LNCaP clone FGC (cell line): Measurements from ENCODE around the gene NDUFS7.

ENCODE experiments used
- DNase-seq: peaks from one replicate; pipeline ENCODE4 v3.0.0-alpha.2; 2011; ENCODE audit warnings: low read depth
- H3K4me3 ChIP-seq: 2 replicates; pipeline ENCODE4 v1.5.1; 2011; ENCODE audit warnings: mild to moderate bottlenecking, low read depth, low read length, control low read depth
- TF ChIP-seq, protein P1 (sequence below): IDR thresholded peaks from 2 replicates; pipeline ENCODE4 v1.5.1; 2012; ENCODE audit warnings: mild to moderate bottlenecking; ENCODE audit not compliant: control insufficient read depth, insufficient read depth; ENCODE audit errors: extremely low read depth

The NDUFS7 gene

DNA sequence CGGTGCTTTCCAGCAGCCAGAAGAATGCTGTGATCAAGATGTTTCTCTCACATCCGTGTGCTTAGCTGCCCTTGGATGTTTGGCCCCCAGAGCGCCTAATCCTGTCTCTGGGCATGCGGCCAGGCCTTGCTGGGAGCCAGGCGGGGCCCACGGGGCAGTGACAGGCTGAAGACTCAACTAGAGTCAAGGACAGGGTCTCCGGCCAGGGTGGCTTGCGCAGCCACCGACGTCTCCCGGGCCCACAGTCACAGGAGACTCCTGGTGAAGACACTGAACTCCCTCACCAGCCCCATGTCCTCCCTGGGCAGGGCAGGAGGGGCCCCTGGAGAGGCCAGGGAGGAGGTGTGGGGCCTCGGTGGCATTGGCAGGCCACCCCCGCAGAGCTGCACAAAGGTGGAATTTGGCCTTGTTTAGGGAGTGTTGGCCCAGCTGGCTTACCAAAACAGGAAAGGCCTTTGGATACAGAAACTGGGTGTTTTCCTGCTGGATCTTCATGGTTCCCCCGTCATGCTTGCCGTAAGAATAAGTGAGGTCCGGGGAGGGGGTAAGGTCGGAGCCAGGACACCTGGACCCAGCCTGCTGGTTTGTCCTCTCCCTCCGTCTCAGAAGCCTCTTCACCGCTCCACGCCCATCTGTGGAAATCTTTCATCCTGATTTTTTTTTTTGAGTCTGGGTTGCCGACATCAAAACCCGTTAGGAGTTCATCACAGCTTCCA lies 10.0 kb upstream of the NDUFS7 start:
- no peak overlapping the region for H3K4me3 ChIP-seq
- no peak for DNase-seq
- TF ChIP-seq, protein P1, sequence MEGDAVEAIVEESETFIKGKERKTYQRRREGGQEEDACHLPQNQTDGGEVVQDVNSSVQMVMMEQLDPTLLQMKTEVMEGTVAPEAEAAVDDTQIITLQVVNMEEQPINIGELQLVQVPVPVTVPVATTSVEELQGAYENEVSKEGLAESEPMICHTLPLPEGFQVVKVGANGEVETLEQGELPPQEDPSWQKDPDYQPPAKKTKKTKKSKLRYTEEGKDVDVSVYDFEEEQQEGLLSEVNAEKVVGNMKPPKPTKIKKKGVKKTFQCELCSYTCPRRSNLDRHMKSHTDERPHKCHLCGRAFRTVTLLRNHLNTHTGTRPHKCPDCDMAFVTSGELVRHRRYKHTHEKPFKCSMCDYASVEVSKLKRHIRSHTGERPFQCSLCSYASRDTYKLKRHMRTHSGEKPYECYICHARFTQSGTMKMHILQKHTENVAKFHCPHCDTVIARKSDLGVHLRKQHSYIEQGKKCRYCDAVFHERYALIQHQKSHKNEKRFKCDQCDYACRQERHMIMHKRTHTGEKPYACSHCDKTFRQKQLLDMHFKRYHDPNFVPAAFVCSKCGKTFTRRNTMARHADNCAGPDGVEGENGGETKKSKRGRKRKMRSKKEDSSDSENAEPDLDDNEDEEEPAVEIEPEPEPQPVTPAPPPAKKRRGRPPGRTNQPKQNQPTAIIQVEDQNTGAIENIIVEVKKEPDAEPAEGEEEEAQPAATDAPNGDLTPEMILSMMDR: no peak

DNA sequence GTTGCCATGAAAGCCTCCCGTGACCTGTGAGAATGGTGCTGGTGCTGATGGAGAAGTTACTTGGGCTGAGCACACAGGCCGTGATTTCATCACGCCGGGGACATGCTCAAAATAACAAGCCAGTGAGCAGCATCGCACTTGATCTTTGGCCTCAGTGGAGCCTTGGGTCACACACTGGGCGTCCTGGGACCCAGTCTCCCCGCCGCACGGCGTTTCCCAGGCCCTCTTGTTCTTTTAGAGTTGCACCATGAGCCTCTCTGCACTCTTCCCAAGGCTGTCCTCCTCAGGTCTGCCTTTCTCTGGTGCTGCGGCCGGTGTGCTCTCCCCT lies 9.5 kb upstream of the NDUFS7 start:
- no peak for DNase-seq
- TF ChIP-seq, protein P1: no peak
- no peak overlapping the region for H3K4me3 ChIP-seq

DNA sequence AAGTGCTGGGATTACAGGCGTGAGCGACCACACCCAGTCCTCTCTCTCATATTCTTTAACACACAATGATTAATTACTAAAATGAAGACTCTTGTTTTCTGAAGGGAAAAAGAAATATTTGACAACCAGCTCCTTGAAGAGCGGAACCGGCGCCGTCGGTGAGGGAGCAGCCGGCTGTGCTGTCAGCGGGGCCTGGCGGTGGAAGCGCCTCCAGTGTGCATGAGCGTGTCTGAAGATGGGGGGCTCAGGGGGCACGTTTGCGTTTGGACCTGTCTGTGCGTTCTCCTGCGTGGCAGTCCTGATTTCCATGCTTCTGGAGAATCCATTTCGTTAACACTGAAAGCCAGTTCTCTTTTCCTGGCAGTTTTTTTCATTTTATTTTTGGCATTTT lies 7.3 kb upstream of the NDUFS7 start:
- TF ChIP-seq, protein P1: no peak
- no peak for DNase-seq
- H3K4me3 ChIP-seq: no peak overlapping the region

DNA sequence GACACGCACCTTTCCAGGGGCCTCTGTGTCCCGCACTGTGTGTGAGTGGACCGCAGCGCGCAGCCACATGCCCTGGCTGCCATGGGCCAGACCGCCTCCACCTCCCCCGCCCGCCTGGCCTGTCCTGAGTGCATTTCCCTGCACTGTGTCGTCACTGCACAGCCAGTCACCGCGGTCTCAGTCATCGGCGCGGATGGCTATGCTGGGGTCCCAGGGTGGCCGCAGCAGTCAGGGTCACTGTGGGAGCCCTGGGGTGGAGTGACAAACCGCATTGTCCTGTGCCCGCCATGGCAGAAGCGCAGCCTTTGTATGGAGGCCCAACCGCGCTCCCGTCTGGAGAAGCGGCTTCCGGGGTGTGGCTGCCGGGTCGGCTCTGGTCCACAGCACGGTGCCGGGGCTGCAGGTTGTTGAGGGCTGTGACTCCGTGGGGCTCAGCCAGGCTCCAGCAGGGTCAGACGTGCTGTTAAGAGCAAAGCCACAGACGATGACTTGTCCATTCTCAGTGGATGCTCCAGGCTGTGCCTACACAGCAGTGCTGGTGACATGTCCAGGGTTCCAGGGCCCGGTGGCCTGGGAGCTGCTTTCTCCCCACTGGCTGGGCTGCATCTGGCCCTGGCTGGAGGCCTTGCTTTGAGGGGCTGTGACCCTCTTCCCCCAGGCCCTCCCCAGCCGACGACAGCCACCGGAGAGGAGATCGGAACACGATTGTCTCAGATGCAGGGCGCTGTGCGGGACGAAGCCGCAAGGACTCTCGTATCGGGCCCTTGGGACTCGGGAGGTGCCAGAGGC lies 6.3 kb upstream of the NDUFS7 start:
- no peak for DNase-seq
- H3K4me3 ChIP-seq: no peak overlapping the region
- TF ChIP-seq, protein P1: no peak

DNA sequence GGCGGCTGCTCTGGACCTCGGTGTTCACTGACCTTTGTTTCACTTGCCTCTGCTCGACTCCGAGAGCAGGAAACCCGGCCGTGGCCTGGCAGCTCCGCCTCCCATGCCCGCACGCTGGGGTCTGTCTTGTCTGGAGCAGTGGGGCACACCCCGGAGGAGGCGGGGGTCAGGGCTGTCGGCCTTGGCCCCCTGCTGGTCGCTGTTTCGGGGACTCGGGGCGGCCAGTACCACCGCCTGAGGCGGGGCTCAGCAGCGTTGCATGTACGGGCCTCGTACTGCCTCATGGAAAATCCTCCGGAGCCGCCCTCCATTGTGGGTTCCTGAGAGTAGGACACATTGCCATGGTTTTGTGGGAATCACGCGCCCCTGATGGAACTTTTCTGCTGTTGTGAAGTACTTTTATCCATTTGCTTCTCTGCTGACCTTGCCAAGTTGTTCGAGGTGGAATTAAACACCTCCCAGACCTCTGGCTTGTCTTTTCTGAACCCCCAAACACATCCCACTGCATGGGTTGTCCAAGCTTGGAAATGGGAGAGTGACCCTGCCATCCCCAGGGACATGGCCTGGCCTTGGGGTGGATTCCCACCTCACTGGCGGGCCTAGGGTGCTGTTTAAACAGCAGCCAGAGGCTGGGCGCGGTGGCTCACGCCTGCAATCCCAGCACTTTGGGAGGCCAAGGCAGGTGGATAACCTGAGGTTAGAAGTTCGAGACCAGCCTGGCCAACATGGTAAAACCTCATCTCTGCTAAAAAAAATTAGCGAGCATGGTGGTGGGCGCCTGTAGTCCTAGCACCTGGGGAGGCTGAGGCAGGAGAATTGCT lies 5.5 kb upstream of the NDUFS7 start:
- H3K4me3 ChIP-seq: no peak overlapping the region
- TF ChIP-seq, protein P1: no peak

DNA sequence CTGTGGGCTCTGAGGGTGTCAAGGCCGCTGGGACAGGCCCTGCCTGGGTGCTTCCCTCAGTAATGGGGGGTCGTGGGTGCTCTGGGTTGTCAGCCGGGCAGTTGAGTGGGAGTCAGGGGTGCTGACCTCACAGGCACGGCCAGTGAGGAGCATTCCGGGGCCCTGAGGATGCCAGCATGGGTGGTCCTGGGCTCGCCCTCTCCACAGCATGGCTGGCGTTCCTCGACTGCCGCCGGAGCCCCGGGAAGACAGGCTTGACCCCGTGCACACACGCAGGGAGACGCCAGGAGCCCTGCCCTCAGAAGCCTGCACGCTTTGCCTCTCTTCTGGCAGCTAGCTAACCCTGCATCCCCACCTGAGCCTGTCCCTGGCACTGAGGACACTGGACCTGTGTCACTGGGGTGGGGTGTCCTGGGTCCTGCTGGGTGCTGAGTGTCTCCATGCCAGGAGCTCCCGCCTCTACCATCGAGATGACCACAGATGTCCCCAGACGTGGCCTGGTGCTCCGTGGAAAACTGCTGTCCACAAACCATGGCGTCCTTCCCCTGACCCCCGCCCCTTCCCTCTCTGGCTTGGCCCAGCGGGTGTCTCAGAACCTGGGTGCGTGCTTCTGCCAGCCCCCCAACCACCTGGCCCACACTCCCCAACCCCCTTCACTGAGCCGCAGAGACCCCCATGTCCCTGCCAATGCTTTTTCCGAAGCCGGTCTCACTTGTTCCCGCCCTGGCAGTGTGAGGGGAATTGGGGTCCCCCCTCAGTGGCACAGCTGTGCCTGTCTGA lies 4.4 kb upstream of the NDUFS7 start:
- no peak for DNase-seq
- TF ChIP-seq, protein P1: no peak
- no peak overlapping the region for H3K4me3 ChIP-seq

More for the DNA sequence above, 5.5 kb upstream of the NDUFS7 start:
- no peak for DNase-seq
